K562 treated with DMSO at 1 percent for 4 hours (cell line): ENCODE results near the gene ISX. TPM values are rescaled to one million over a fixed set of nuclear protein-coding genes. Genes with fewer than 3 reads are reported as not detected.

Experiments
- total RNA-seq: library from RNA; unstranded; fragments of 300-600 nt; gene quantifications from 2 replicates; pipeline ENCODE4 v1.2.3, GENCODE V29; 2022; ENCODE audit not compliant: insufficient read depth

The ISX gene
- total RNA-seq = 0.88 TPM in 1 of 2 replicates, not detected in the other

DNA sequence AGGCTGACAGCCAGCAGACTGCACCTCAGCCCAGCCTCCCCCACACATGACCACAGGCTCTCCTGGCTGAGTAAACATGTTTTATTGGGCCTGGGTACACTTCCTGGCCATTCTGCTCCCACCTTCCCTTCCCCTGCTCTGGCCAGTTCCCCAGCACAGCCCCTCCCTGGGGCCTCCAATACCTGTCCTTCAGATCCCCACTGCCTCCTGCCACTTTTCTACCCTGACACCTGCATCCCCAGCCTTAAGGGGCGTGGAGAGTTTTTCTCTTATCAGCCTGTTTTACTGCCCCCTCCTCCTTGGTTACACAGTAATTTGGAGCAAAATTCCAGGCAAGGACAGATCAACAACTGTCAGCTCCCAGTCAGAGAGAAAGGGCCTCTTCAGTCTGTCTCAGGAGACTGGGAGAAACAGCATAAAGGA lies at the start of gene ISX:
TSS of gene ISX (plus strand) at position 363 of the 423 bp plus-strand sequence. CDS start 930 bp downstream, outside the sequence.

Other genes with a start within 250 kb of the ISX start
- 11.2 and 15.4 TPM in 2 replicates for gene HMGXB4, start 191.3 kb downstream of the ISX start, total RNA-seq
- gene TOM1, start 233.7 kb downstream of the ISX start, total RNA-seq = 36.2 and 42.7 TPM in 2 replicates